NT2/D1 (cell line): Measurements from ENCODE around the gene DMXL2.

ENCODE experiments used
- SUZ12 ChIP-seq: IDR thresholded peaks from 2 replicates; pipeline ENCODE4 v1.6.1; 2011; ENCODE audit not compliant: insufficient read length, insufficient read depth; ENCODE audit errors: extremely low read depth
- YY1 ChIP-seq: IDR thresholded peaks from 2 replicates; pipeline ENCODE4 v1.6.1; 2011; ENCODE audit not compliant: insufficient read length, insufficient read depth
- ZNF274 ChIP-seq: IDR thresholded peaks from 2 replicates; pipeline ENCODE4 v1.6.1; 2011; ENCODE audit warnings: mild to moderate bottlenecking, low read depth, low read length

DNA sequence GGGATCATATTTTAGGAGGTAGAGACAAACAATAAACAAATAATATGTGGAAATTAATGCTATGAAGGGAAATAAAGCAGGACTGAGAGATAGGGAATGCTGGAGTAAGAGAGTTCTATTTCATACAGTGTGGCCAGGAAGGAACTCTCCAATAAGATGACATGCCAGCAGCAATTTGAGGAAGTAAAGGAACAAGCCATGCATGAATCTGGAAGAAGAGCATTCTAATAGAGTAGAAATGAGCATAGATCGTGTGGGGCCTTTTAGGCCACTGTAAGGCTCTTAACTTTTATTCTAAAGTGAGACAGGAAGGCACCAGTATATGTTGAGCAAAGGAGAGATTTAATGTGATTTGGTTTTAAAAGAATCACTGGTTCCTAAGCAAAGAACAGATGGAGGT lies 126.3 kb downstream of the DMXL2 start:
- no peak for TF ChIP-seq SUZ12
- no peak for TF ChIP-seq ZNF274
- no peak for TF ChIP-seq YY1
